ENCODE measurements around the gene TTC27. TPM values are rescaled to one million over a fixed set of nuclear protein-coding genes. Genes with fewer than 3 reads are reported as not detected.

TTC27 gene
- total and polyA plus RNA-seq, 10 of the 15 experiments (the other 5 are each of a cell fraction or from before 2014, with no cell fraction given), result 20.4 to 34.9 (median 26.0) TPM

- no peak for TF ChIP-seq PRDM15 (CRISPR knock-in tag; IDR thresholded peaks at IDR 0.05)
- TF ChIP-seq NFYA (IDR thresholded peaks at IDR 0.05; ENCODE audit: borderline replicate concordance, low read depth, low read length), result no peak
- TF ChIP-seq CBX5 (IDR thresholded peaks at IDR 0.05; ENCODE audit: low read depth), result 0 out of 2 replicates have a peak, but pooled peaks have one; percentile 31
- TF ChIP-seq JUND (IDR thresholded peaks at IDR 0.05; ENCODE audit: low read depth, low read length), result 0 out of 2 replicates have a peak, but pooled peaks have one; percentile 3
- TF ChIP-seq LARP7 (IDR thresholded peaks at IDR 0.05), result peak; percentile 45; the same call in 1 of the 2 replicates
- TF ChIP-seq ZNF622 (IDR thresholded peaks at IDR 0.05), result no peak
- TF ChIP-seq SMARCA5 (IDR thresholded peaks at IDR 0.05), result no peak
- 0 out of 2 replicates have a peak, but pooled peaks have one; percentile 14 for TF ChIP-seq PAX5 (IDR thresholded peaks at IDR 0.05; ENCODE audit: borderline replicate concordance, low read depth, low read length)
- TF ChIP-seq STAT3 (IDR thresholded peaks at IDR 0.05; ENCODE audit: low read depth, low read length), result no peak
- TF ChIP-seq ZNF384 (IDR thresholded peaks at IDR 0.05; ENCODE audit: borderline replicate concordance, low read depth, low read length), result no peak
- TF ChIP-seq FOS (IDR thresholded peaks at IDR 0.05; ENCODE audit: borderline replicate concordance, extremely low read depth, insufficient read length), result no peak
- TF ChIP-seq, protein P1, sequence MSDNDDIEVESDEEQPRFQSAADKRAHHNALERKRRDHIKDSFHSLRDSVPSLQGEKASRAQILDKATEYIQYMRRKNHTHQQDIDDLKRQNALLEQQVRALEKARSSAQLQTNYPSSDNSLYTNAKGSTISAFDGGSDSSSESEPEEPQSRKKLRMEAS (IDR thresholded peaks at IDR 0.05; ENCODE audit: low read depth, low read length), result peak; percentile 98
- TF ChIP-seq, protein P2, sequence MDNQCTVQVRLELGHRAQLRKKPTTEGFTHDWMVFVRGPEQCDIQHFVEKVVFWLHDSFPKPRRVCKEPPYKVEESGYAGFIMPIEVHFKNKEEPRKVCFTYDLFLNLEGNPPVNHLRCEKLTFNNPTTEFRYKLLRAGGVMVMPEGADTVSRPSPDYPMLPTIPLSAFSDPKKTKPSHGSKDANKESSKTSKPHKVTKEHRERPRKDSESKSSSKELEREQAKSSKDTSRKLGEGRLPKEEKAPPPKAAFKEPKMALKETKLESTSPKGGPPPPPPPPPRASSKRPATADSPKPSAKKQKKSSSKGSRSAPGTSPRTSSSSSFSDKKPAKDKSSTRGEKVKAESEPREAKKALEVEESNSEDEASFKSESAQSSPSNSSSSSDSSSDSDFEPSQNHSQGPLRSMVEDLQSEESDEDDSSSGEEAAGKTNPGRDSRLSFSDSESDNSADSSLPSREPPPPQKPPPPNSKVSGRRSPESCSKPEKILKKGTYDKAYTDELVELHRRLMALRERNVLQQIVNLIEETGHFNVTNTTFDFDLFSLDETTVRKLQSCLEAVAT (IDR thresholded peaks at IDR 0.05), result peak; percentile 70; the same call in 1 of the 2 replicates
- TF ChIP-seq CREB1 (IDR thresholded peaks at IDR 0.05; ENCODE audit: low read depth), result peak; percentile 64
- peak; percentile 68 for TF ChIP-seq TAF1 (IDR thresholded peaks at IDR 0.05; ENCODE audit: borderline replicate concordance, low read depth, low read length)
- TF ChIP-seq BACH1 (IDR thresholded peaks at IDR 0.05; ENCODE audit: borderline replicate concordance), result peak; percentile 17; the same call in 1 of the 2 replicates
- TF ChIP-seq FOXK2 (IDR thresholded peaks at IDR 0.05), result peak; percentile 79
- TF ChIP-seq IKZF1 (conservative IDR thresholded peaks at IDR 0.05), result peak; percentile 68
- TF ChIP-seq POU2F2 (IDR thresholded peaks at IDR 0.05; ENCODE audit: borderline replicate concordance, low read depth, low read length), result peak; percentile 46; the same call in 1 of the 3 replicates
- no peak for TF ChIP-seq BCL11A (IDR thresholded peaks at IDR 0.05; ENCODE audit: low read depth, low read length)
- peak; percentile 81 for TF ChIP-seq CBFB (IDR thresholded peaks at IDR 0.05; ENCODE audit: low read depth)
- TF ChIP-seq, protein P3, sequence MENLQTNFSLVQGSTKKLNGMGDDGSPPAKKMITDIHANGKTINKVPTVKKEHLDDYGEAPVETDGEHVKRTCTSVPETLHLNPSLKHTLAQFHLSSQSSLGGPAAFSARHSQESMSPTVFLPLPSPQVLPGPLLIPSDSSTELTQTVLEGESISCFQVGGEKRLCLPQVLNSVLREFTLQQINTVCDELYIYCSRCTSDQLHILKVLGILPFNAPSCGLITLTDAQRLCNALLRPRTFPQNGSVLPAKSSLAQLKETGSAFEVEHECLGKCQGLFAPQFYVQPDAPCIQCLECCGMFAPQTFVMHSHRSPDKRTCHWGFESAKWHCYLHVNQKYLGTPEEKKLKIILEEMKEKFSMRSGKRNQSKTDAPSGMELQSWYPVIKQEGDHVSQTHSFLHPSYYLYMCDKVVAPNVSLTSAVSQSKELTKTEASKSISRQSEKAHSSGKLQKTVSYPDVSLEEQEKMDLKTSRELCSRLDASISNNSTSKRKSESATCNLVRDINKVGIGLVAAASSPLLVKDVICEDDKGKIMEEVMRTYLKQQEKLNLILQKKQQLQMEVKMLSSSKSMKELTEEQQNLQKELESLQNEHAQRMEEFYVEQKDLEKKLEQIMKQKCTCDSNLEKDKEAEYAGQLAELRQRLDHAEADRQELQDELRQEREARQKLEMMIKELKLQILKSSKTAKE (IDR thresholded peaks at IDR 0.05; ENCODE audit: low read depth, poor library complexity, severe bottlenecking), result peak; percentile 59
These were observed at the start of gene TTC27 (continued) for GRCh38 chr2:32627814-32628579.
